Sigmoid colon (tissue), 7 donors: ENCODE measurements around the gene EME2. TPM values are rescaled to one million over a fixed set of nuclear protein-coding genes. Genes with fewer than 3 reads are reported as not detected.

Experiments used
- DNase-seq: peaks from one replicate; pipeline ENCODE4 v3.0.0-alpha.2; 2019
- H3K27ac ChIP-seq, 4 donors: fragments of 200-600 bp; sonication (generic); one replicate each; pipeline ENCODE4 v1.5.1; 2016 to 2019; ENCODE audit warnings: mild to moderate bottlenecking in 1 of 4
- H3K27me3 ChIP-seq, 3 donors: fragments of 200-600 bp; sonication (generic); one replicate each; pipeline ENCODE4 v1.5.1; 2019; ENCODE audit warnings: mild to moderate bottlenecking in 1 of 3
- H3K36me3 ChIP-seq, 4 donors: fragments of 200-600 bp; sonication (generic); one replicate each; pipeline ENCODE4 v1.5.1; 2016 to 2019
- H3K4me1 ChIP-seq, 4 donors: fragments of 200-600 bp; sonication (generic); one replicate each; pipeline ENCODE4 v1.5.1; 2017 to 2019
- H3K4me3 ChIP-seq, 4 donors: fragments of 200-600 bp; sonication (generic); one replicate each; pipeline ENCODE4 v1.5.1; 2017 to 2019; ENCODE audit warnings: mild to moderate bottlenecking in 2 of 4, moderate library complexity in 1 of 4
- H3K9me3 ChIP-seq, 4 donors: fragments of 200-600 bp in 3 of 4; sonication (generic) in 3 of 4; one replicate each; pipeline versions ENCODE4 v1.5.1 to v1.6.1; 2013 to 2019
- EP300 ChIP-seq, 4 donors: sonication (generic); formaldehyde crosslinking; IDR thresholded peaks; one replicate each; pipeline ENCODE4 v1.6.1; 2017; ENCODE audit warnings: antibody characterized with exemption in 4 of 4
- POLR2A ChIP-seq, 2 donors: fragments of 450-650 bp; IDR thresholded peaks; one replicate each; pipeline ENCODE4 v1.6.1; 2016; ENCODE audit warnings: antibody characterized with exemption in 2 of 2, mild to moderate bottlenecking in 2 of 2, moderate library complexity in 2 of 2
- POLR2AphosphoS5 ChIP-seq, 4 donors: sonication (generic); formaldehyde crosslinking; IDR thresholded peaks; one replicate each; pipeline ENCODE4 v1.6.1; 2017; ENCODE audit warnings: antibody characterized with exemption in 4 of 4
- WGBS, 2 donors: extraction: QIAGEN DNeasy Blood & Tissue Kit; methylation state at CpG; one replicate each; pipeline ENCODE4 v1.1.7; 2013; 5-methylcytosine and 5-hydroxymethylcytosine counted together
- intact Hi-C: fragments of 100-400 bp; cut with DNase I; formaldehyde crosslinking; loops from one replicate; pipeline ENCODE4 v1.15.1; 2023
- polyA plus RNA-seq, 3 donors: library from polyadenylated mRNA; stranded (reverse); fragments of 200-250 nt; gene quantifications; one replicate each; pipeline ENCODE4 v1.2.3, GENCODE V29; 2013
- total RNA-seq, 4 donors: library from RNA; depleted of rRNA; stranded (reverse); fragments of >200 nt; gene quantifications; one replicate each; pipeline ENCODE4 v1.1.0, GENCODE V29; 2016
- TF ChIP-seq, protein P1 (sequence below), 4 experiments: fragments of 450-650 bp in 3 of 4; fragments of 200-600 bp in 1 of 4; IDR thresholded peaks; one replicate each; pipeline ENCODE4 v1.5.1; 2016 to 2019; ENCODE audit warnings: antibody characterized with exemption in 4 of 4, mild to moderate bottlenecking in 3 of 4, moderate library complexity in 2 of 4
- donor health status: healthy with polysubstance abuse.
- donor health status: Bipolar disorder and iron deficiency.
- donor health status: healthy.

The EME2 gene
- total and polyA plus RNA-seq, 7 donors: 1.8 to 17.1 (median 5.2) TPM

- DNase-seq: peak; percentile 90
- Histone ChIP-seq H3K27me3 (no peaks in the 10 kb centered on the region), H3K9me3 (no peaks in the 10 kb centered on the region), H3K4me3 (peak within 1 kb of the TSS; percentile 64 to 93 (median 90)), H3K4me1 (peaks cover 0 to 56% (median 47%) of the 10 kb centered on the region in 4 donors), H3K27ac (peak within 1 kb of the TSS; percentile 91 to 97 (median 96)), H3K36me3 (peaks cover 7 to 43% (median 33%) of the 10 kb centered on the region in 4 donors)
- intact Hi-C loops: loop anchor here (2.0 to 10.0 kb wide), 3 partner anchors 54 to 1088 kb away; partner anchors contain the start of genes FAHD1, HAGH, JMJD8 and MAPK8IP3
- TF ChIP-seq POLR2AphosphoS5 (IDR thresholded peaks at IDR 0.05) (peak; percentile 69 to 92 (median 82)), POLR2A (IDR thresholded peaks at IDR 0.05) (peak; percentile 55 to 68), EP300 (IDR thresholded peaks at IDR 0.05) (peak in 1 of 4 donors; percentile 25)
- TF ChIP-seq, protein P1, sequence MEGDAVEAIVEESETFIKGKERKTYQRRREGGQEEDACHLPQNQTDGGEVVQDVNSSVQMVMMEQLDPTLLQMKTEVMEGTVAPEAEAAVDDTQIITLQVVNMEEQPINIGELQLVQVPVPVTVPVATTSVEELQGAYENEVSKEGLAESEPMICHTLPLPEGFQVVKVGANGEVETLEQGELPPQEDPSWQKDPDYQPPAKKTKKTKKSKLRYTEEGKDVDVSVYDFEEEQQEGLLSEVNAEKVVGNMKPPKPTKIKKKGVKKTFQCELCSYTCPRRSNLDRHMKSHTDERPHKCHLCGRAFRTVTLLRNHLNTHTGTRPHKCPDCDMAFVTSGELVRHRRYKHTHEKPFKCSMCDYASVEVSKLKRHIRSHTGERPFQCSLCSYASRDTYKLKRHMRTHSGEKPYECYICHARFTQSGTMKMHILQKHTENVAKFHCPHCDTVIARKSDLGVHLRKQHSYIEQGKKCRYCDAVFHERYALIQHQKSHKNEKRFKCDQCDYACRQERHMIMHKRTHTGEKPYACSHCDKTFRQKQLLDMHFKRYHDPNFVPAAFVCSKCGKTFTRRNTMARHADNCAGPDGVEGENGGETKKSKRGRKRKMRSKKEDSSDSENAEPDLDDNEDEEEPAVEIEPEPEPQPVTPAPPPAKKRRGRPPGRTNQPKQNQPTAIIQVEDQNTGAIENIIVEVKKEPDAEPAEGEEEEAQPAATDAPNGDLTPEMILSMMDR (IDR thresholded peaks at IDR 0.05): peak; percentile 37 to 74 (median 64)
- WGBS, 2 donors: 0 to 1% methylated on average over 108 of the region's 108 CpGs
These were observed 495 bp downstream of the EME2 start, which contains the start of gene MRPS34 for GRCh38 chr16:1772908-1773702. MRPS34 (minus strand) TSS chr16:1773134; CDS start chr16:1773119, 15 bp downstream.

DNA sequence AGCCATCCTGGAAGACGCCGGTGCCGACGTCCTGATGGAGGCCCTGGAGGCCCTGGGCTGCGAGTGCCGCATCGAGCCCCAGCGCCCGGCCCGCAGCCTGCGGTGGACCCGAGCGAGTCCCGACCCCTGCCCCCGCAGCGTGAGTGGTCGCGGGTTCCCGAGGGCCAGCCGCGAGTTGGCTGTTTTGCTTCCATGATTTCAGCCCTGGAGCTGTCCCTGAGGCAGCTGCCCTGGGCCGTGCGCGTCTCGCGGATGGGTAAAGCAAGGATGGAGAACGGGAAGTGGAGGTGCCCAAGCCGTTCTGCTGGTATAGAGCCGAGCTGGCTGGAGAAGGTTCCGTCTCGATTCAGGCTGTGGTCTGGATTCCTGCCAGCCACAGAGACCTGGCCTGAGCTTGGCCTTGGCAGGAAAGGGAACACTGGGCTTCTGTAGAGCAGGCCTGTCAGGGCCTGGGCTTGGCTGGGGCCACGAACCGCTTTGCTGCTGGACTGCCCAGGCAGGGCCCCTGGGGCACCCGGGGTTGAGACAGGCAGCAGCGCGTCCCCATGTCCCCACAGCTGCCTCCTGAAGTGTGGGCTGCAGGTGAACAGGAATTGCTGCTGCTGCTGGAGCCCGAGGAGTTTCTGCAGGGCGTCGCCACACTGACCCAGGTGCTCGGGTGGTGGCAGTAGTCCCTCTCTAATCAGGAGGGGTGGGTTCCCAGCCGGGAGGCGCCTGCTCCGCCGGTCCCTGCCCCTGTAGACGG is 1.3 kb downstream of the EME2 start:
- Histone ChIP-seq H3K4me3 (peak overlapping the region; percentile 64 to 93 (median 90)), H3K27ac (peak overlapping the region; percentile 91 to 97 (median 96)), H3K4me1 (peaks cover 0 to 56% (median 45%) of the 10 kb centered on the region in 4 donors), H3K36me3 (peaks cover 0 to 43% (median 29%) of the 10 kb centered on the region in 4 donors), H3K27me3 (no peaks in the 10 kb centered on the region), H3K9me3 (no peaks in the 10 kb centered on the region)
- no peak for DNase-seq
- TF ChIP-seq POLR2A (IDR thresholded peaks at IDR 0.05): no peak
- no peak for TF ChIP-seq POLR2AphosphoS5 (IDR thresholded peaks at IDR 0.05)
- no peak for TF ChIP-seq EP300 (IDR thresholded peaks at IDR 0.05)
- TF ChIP-seq, protein P1 (IDR thresholded peaks at IDR 0.05): no peak
- intact Hi-C loops: loop anchor here (2.0 to 10.0 kb wide), 3 partner anchors 53 to 1089 kb away; partner anchors contain the start of genes FAHD1, HAGH, JMJD8 and MAPK8IP3
- WGBS, 2 donors: 5 to 14% methylated on average over 45 of the region's 45 CpGs

GRCh38 chr16:1774448-1774780 is 1.8 kb downstream of the EME2 start:
- DNase-seq: no peak
- Histone ChIP-seq H3K27ac (peak overlapping the region; percentile 91 to 97 (median 96)), H3K4me1 (peaks cover 0 to 51% (median 40%) of the 10 kb centered on the region in 4 donors), H3K27me3 (no peaks in the 10 kb centered on the region), H3K36me3 (peaks cover 0 to 47% (median 31%) of the 10 kb centered on the region in 4 donors), H3K4me3 (peak overlapping the region in 2 of 4 donors; percentile 93), H3K9me3 (no peaks in the 10 kb centered on the region)
- intact Hi-C loops: loop anchor here (5.0 to 10.0 kb wide), 2 partner anchors 67 to 1090 kb away; partner anchors contain the start of genes JMJD8, MAPK8IP3 and STUB1
- TF ChIP-seq, protein P1 (IDR thresholded peaks at IDR 0.05): no peak
- TF ChIP-seq POLR2AphosphoS5 (IDR thresholded peaks at IDR 0.05) (no peak), EP300 (IDR thresholded peaks at IDR 0.05) (no peak), POLR2A (IDR thresholded peaks at IDR 0.05) (no peak)
- WGBS, 2 donors: 86 to 93% methylated on average over 7 of the region's 7 CpGs

DNA sequence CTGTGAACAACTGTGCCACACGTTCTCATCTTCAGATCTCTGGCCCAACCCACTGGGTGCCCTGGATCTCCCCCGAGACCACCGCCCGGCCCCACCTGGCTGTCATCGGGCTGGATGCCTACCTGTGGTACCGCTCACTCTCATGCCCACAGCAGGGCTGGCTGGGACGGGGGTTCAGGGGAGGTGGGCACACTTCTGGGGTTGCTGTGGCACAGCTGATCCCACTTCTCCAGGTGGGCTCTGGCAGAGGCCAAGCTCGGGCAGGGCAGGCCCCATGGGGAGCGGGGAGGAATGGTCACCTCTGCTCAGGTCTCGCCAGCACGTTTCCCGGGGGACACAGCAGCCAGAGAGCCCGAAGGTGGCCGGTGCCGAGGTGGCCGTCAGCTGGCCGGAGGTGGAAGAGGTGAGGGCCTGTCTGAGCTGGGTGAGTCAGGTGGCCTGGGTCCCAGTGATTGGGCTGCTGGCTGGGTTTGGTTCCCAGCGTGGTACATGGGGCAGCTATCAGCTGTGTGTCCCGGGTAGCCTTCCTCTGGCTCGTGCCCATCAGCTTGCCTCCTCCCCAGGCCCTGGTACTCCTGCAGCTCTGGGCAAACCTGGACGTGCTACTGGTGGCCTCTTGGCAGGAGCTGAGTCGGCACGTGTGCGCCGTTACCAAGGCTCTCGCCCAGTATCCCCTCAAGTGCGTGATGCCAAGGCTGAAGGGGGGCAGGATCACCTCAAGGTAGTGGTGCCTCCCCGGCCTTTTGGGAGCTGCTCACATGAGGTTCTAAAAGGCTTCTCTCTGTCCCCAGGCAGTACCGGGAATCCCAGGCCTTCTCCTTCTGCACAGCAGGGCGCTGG is 2.6 kb downstream of the EME2 start:
- H3K4me1 ChIP-seq: peaks cover 0 to 44% (median 37%) of the 10 kb centered on the region in 4 donors
- 93 to 95% methylated on average over 30 of the region's 30 CpGs for WGBS, 2 donors

More for the DNA sequence above, 2.6 kb downstream of the EME2 start:
- Histone ChIP-seq H3K27me3 (no peaks in the 10 kb centered on the region), H3K9me3 (no peaks in the 10 kb centered on the region), H3K4me3 (no peak overlapping the region), H3K27ac (peak overlapping the region in 1 of 4 donors; percentile 97), H3K36me3 (peaks cover 0 to 55% (median 38%) of the 10 kb centered on the region in 4 donors)
- DNase-seq: no peak
- intact Hi-C loops: loop anchor here (10.0 kb wide), 1 partner anchor 1090 kb away; the partner anchor contains the start of genes JMJD8 and STUB1
- TF ChIP-seq POLR2A (IDR thresholded peaks at IDR 0.05) (no peak), EP300 (IDR thresholded peaks at IDR 0.05) (no peak), POLR2AphosphoS5 (IDR thresholded peaks at IDR 0.05) (no peak)
- TF ChIP-seq, protein P1 (IDR thresholded peaks at IDR 0.05): no peak
